ENCODE data around the gene MARK1.
A peak's percentile ranks its signal among the peaks of the same experiment; 100 is the strongest.

MARK1 gene

GRCh38 chr1:220527279-220527907, 543 bp upstream of the MARK1 start (continued):
- TF ChIP-seq ZNF433 (tag by site-specific recombination; IDR thresholded peaks at IDR 0.05; ENCODE audit: low read depth) (no peak), ZFP37 (tag by site-specific recombination; IDR thresholded peaks at IDR 0.05) (0 out of 2 replicates have a peak, but pooled peaks have one; percentile 60), ZNF426 (tag by site-specific recombination; IDR thresholded peaks at IDR 0.05) (no peak), ZNF175 (tag by site-specific recombination; IDR thresholded peaks at IDR 0.05) (no peak), ZNF654 (tag by site-specific recombination; IDR thresholded peaks at IDR 0.05; ENCODE audit: low read depth) (no peak), ZNF658 (tag by site-specific recombination; IDR thresholded peaks at IDR 0.05) (no peak), ZNF214 (tag by site-specific recombination; IDR thresholded peaks at IDR 0.05; ENCODE audit: borderline replicate concordance) (no peak), MEIS1 (CRISPR knock-in tag; IDR thresholded peaks at IDR 0.05; ENCODE audit: borderline replicate concordance) (no peak), ZBTB26 (tag by site-specific recombination; optimal IDR thresholded peaks at IDR 0.05) (no peak), SP7 (tag by site-specific recombination; IDR thresholded peaks at IDR 0.05) (peak; percentile 76; the same call in 1 of the 2 replicates), PRDM6 (tag by site-specific recombination; IDR thresholded peaks at IDR 0.05) (no peak)

- POLR2A ChIA-PET: no interaction called here
- H3K4me3 ChIP-seq (ENCODE audit: low read depth, low read length): peak overlapping the region; percentile 99
- no peaks in the 10 kb centered on the region for H3K36me3 ChIP-seq (ENCODE audit: control insufficient read depth in 2 of 2, insufficient read depth in 1 of 2, low read length in 2 of 2)
- H3K9me3 ChIP-seq (ENCODE audit: control insufficient read depth, insufficient read depth, low read depth, low read length): no peaks in the 10 kb centered on the region
- H3K4me1 ChIP-seq (ENCODE audit: control insufficient read depth, insufficient read depth, low read length): peaks cover 7% of the 10 kb centered on the region; the same call in 1 of the 2 replicates
- peak overlapping the region; percentile 93 for H3K27ac ChIP-seq (ENCODE audit: extremely low read depth, low read depth, low read length)
- CTCF ChIA-PET: interaction anchor here (0.6 kb wide), 1 partner anchor 205 kb away, joined by 3 read pairs; no protein-coding TSS in a partner anchor
- TF ChIP-seq ZNF510 (tag by site-specific recombination; IDR thresholded peaks at IDR 0.05; ENCODE audit: insufficient replicate concordance) (no peak), YY2 (tag by site-specific recombination; IDR thresholded peaks at IDR 0.05) (peak; percentile 53), ZFP69B (tag by site-specific recombination; IDR thresholded peaks at IDR 0.05) (no peak), ZNF335 (tag by site-specific recombination; conservative IDR thresholded peaks at IDR 0.05) (peak; percentile 69), ZNF354C (tag by site-specific recombination; IDR thresholded peaks at IDR 0.05; ENCODE audit: borderline replicate concordance, low read depth) (no peak), ZNF2 (tag by site-specific recombination; IDR thresholded peaks at IDR 0.05) (0 out of 2 replicates have a peak, but pooled peaks have one; percentile 18), ZNF513 (tag by site-specific recombination; IDR thresholded peaks at IDR 0.05) (0 out of 2 replicates have a peak, but pooled peaks have one; percentile 1), MEIS1 (CRISPR knock-in tag; IDR thresholded peaks at IDR 0.05; ENCODE audit: borderline replicate concordance) (no peak), ZBTB26 (tag by site-specific recombination; optimal IDR thresholded peaks at IDR 0.05) (peak; percentile 79), ZFP37 (tag by site-specific recombination; IDR thresholded peaks at IDR 0.05) (0 out of 2 replicates have a peak, but pooled peaks have one; percentile 24), EGR2 (tag by site-specific recombination; IDR thresholded peaks at IDR 0.05; ENCODE audit: low read depth) (peak; percentile 65), ZNF600 (tag by site-specific recombination; IDR thresholded peaks at IDR 0.05) (peak; percentile 66), ZFHX2 (tag by site-specific recombination; conservative IDR thresholded peaks at IDR 0.05) (peak; percentile 68), YY1 (tag by site-specific recombination; IDR thresholded peaks at IDR 0.05) (peak; percentile 84), ZNF280D (tag by site-specific recombination; IDR thresholded peaks at IDR 0.05) (no peak)
These were observed 954 bp downstream of the MARK1 start for GRCh38 chr1:220528679-220529501.

Measured in HEK293 (cell line).